Neural progenitor cell (in vitro differentiated cells): ENCODE results near the gene RHOJ. TPM values are rescaled to one million over a fixed set of nuclear protein-coding genes. Genes with fewer than 3 reads are reported as not detected.
A peak's percentile ranks its signal among the peaks of the same experiment; 100 is the strongest.

Experiments
- DNase-seq: peaks from one replicate; pipeline ENCODE4 v3.0.0-alpha.2; 2016; ENCODE audit warnings: low spot score
- H2AFZ ChIP-seq: fragments of 200-600 bp; sonication (generic); replicated peaks from 2 replicates; pipeline ENCODE4 v1.6.1; 2016; ENCODE audit warnings: antibody characterized with exemption
- H3F3A ChIP-seq: fragments of 200-600 bp; sonication (generic); 2 replicates; pipeline ENCODE4 v1.6.1; 2016; ENCODE audit warnings: antibody characterized with exemption, low read depth
- H3K27ac ChIP-seq: fragments of 200-600 bp; sonication (generic); 2 replicates; pipeline ENCODE4 v1.5.1; 2016; ENCODE audit warnings: mild to moderate bottlenecking
- H3K27me3 ChIP-seq: fragments of 200-600 bp; sonication (generic); 2 replicates; pipeline ENCODE4 v1.6.1; 2016; ENCODE audit warnings: mild to moderate bottlenecking, moderate library complexity
- H3K36me3 ChIP-seq: fragments of 200-600 bp; sonication (generic); 2 replicates; pipeline ENCODE4 v1.5.1; 2016
- H3K4me1 ChIP-seq: fragments of 200-600 bp; sonication (generic); 2 replicates; pipeline ENCODE4 v1.6.1; 2016; ENCODE audit warnings: mixed run types
- H3K4me2 ChIP-seq: fragments of 200-600 bp; sonication (generic); 2 replicates; pipeline ENCODE4 v1.6.1; 2016
- H3K4me3 ChIP-seq: fragments of 200-600 bp; sonication (generic); 2 replicates; pipeline ENCODE4 v1.5.1; 2016
- H3K79me2 ChIP-seq: fragments of 200-600 bp; sonication (generic); 2 replicates; pipeline ENCODE4 v1.6.1; 2016; ENCODE audit warnings: low read depth
- H3K9ac ChIP-seq: fragments of 200-600 bp; sonication (generic); 2 replicates; pipeline ENCODE4 v1.6.1; 2016
- H3K9me3 ChIP-seq: fragments of 200-600 bp; sonication (generic); 2 replicates; pipeline ENCODE4 v1.5.1; 2016; ENCODE audit warnings: low read depth
- H4K20me1 ChIP-seq: fragments of 200-600 bp; sonication (generic); 2 replicates; pipeline ENCODE4 v1.6.1; 2016; ENCODE audit warnings: low read depth
- H3K27ac Mint-ChIP-seq: 3 replicates; pipeline ENCODE4 v1.8.0; 2021; ENCODE audit warnings: mixed read lengths
- H3K27me3 Mint-ChIP-seq: 2 replicates; pipeline ENCODE4 v1.8.0; 2022; ENCODE audit warnings: low read depth, mild to moderate bottlenecking, inconsistent platforms, moderate library complexity, mixed read lengths; ENCODE audit not compliant: insufficient read depth
- H3K36me3 Mint-ChIP-seq: 3 replicates; pipeline ENCODE4 v1.8.0; 2021; ENCODE audit warnings: mixed read lengths
- H3K4me1 Mint-ChIP-seq: 3 replicates; pipeline ENCODE4 v1.8.0; 2021; ENCODE audit warnings: mixed read lengths
- H3K4me3 Mint-ChIP-seq: 3 replicates; pipeline ENCODE4 v1.8.0; 2021; ENCODE audit warnings: mild to moderate bottlenecking, moderate library complexity, mixed read lengths
- H3K9me3 Mint-ChIP-seq: 3 replicates; pipeline ENCODE4 v1.8.0; 2020; ENCODE audit warnings: mixed read lengths
- CTCF ChIP-seq: fragments of 200-600 bp; sonication (generic); IDR thresholded peaks from 2 replicates; pipeline ENCODE4 v1.5.1; 2017; ENCODE audit warnings: antibody characterized with exemption, mild to moderate bottlenecking
- EZH2 ChIP-seq: fragments of 200-600 bp; sonication (generic); IDR thresholded peaks from 2 replicates; pipeline ENCODE4 v1.6.1; 2017; ENCODE audit warnings: antibody characterized with exemption, mild to moderate bottlenecking, moderate library complexity
- EZH2phosphoT487 ChIP-seq: fragments of 200-600 bp; sonication (generic); IDR thresholded peaks from 2 replicates; pipeline ENCODE4 v1.6.1; 2017; ENCODE audit warnings: antibody characterized with exemption
- total RNA-seq: library from RNA; depleted of rRNA; stranded (reverse); fragments of >200 nt; gene quantifications from 2 replicates; pipeline ENCODE4 v1.2.3, GENCODE V29; 2015; ENCODE audit warnings: low replicate concordance

RHOJ gene
- total RNA-seq, 1 donor from 2014 or later = not detected

DNA sequence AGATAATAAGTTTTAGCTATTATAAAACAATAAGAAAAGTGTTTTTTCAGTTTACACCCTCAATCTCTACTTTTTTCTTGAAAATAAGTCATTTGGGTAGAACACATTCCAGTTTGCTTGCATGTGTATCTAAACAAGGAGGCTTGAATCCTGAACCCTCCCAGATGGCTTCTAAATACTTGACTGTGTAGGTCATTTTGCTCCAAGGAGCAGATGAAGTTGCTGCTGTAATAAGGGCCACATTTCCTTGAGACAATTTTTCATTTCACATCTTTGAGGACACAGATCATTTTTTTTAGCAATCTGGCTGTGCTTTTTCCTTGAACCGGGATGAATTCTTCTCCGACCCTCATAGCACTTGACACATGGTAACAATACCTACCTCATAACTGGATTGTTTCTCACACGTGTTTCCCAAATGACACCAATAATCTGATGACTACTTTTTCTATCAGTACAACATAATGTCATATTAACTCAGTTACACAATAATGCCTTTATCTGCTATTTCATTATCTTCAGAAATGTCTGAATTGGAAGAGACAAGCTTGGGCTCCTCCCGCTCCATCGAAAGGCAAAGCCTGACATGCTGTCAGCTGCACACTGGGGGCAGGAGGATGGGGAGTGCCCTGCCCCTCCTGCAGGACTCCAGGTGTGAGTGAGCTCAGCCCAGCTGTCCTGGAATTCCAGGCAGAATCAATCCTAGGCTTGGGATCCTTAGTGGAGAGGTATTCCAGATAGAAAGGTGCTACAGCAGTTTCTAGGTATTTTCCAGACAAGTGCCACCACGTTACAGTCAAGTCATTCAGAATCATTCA, 83.6 kb downstream of the RHOJ start:
- no peak for DNase-seq
- H3K4me2 ChIP-seq = no peak overlapping the region
- H3K36me3 ChIP-seq = no peaks in the 10 kb centered on the region
- H3K4me3 ChIP-seq = no peak overlapping the region
- Mint-ChIP-seq H3K27me3 (no peaks in the 10 kb centered on the region), H3K9me3 (no peaks in the 10 kb centered on the region), H3K4me3 (no peak overlapping the region), H3K4me1 (peaks cover 14% of the 10 kb centered on the region), H3K36me3 (no peaks in the 10 kb centered on the region), H3K27ac (no peak overlapping the region)
- H3K9me3 ChIP-seq = no peaks in the 10 kb centered on the region
- H2AFZ ChIP-seq = no peak overlapping the region
- peaks cover 29% of the 10 kb centered on the region for H3K4me1 ChIP-seq
- TF ChIP-seq CTCF = no peak
- TF ChIP-seq EZH2phosphoT487 = no peak
- TF ChIP-seq EZH2 = no peak
- no peaks in the 10 kb centered on the region for H3K27me3 ChIP-seq
- H3K9ac ChIP-seq = no peak overlapping the region
- H3F3A ChIP-seq = no peaks in the 10 kb centered on the region
- no peak overlapping the region for H3K27ac ChIP-seq
- no peaks in the 10 kb centered on the region for H3K79me2 ChIP-seq
- H4K20me1 ChIP-seq = no peaks in the 10 kb centered on the region

- Histone ChIP-seq H3K9ac (no peak overlapping the region), H3K4me1 (peaks cover 29% of the 10 kb centered on the region), H3F3A (no peaks in the 10 kb centered on the region), H3K9me3 (no peaks in the 10 kb centered on the region), H3K4me2 (no peak overlapping the region), H3K27me3 (no peaks in the 10 kb centered on the region), H3K27ac (no peak overlapping the region), H4K20me1 (no peaks in the 10 kb centered on the region), H3K79me2 (no peaks in the 10 kb centered on the region), H3K4me3 (no peak overlapping the region), H3K36me3 (no peaks in the 10 kb centered on the region), H2AFZ (no peak overlapping the region)
- no peaks in the 10 kb centered on the region for H3K36me3 Mint-ChIP-seq
- H3K27me3 Mint-ChIP-seq = no peaks in the 10 kb centered on the region
- H3K4me1 Mint-ChIP-seq = peaks cover 14% of the 10 kb centered on the region
- no peak overlapping the region for H3K4me3 Mint-ChIP-seq
- H3K27ac Mint-ChIP-seq = no peak overlapping the region
- no peaks in the 10 kb centered on the region for H3K9me3 Mint-ChIP-seq
- DNase-seq = no peak
- no peak for TF ChIP-seq EZH2phosphoT487
- TF ChIP-seq CTCF = no peak
- TF ChIP-seq EZH2 = no peak
These were observed 84.6 kb downstream of the RHOJ start for GRCh38 chr14:63288853-63289252.

GRCh38 chr14:63290741-63291430, 86.6 kb downstream of the RHOJ start:
- Histone ChIP-seq H4K20me1 (no peaks in the 10 kb centered on the region), H3K4me1 (peaks cover 15% of the 10 kb centered on the region), H2AFZ (peak overlapping the region; percentile 55), H3K9me3 (no peaks in the 10 kb centered on the region), H3K27me3 (no peaks in the 10 kb centered on the region), H3K9ac (no peak overlapping the region), H3K79me2 (no peaks in the 10 kb centered on the region), H3K36me3 (no peaks in the 10 kb centered on the region), H3K4me2 (peak overlapping the region; percentile 6), H3K27ac (no peak overlapping the region), H3F3A (no peaks in the 10 kb centered on the region), H3K4me3 (no peak overlapping the region)
- no peaks in the 10 kb centered on the region for H3K36me3 Mint-ChIP-seq
- H3K4me3 Mint-ChIP-seq = no peak overlapping the region
- no peaks in the 10 kb centered on the region for H3K9me3 Mint-ChIP-seq
- TF ChIP-seq EZH2 (no peak), CTCF (no peak), EZH2phosphoT487 (no peak)
- peak; percentile 18 for DNase-seq
- peaks cover 14% of the 10 kb centered on the region for H3K4me1 Mint-ChIP-seq
- H3K27ac Mint-ChIP-seq = peak overlapping the region; percentile 42
- no peaks in the 10 kb centered on the region for H3K27me3 Mint-ChIP-seq
